AG09319 (cell line): ENCODE measurements around the gene METAP2.
"Not testable (repeated sequence)": the region's sequence is repeated elsewhere in the genome, so short reads cannot be mapped to it uniquely, and the experiment has no call there.

Experiments
- DNase-seq: peaks from one replicate; pipeline ENCODE4 v3.0.0-alpha.2; 2010; ENCODE audit warnings: low read depth; ENCODE audit errors: extremely low read depth
- CTCF ChIP-seq: IDR thresholded peaks from 2 replicates; pipeline ENCODE4 v1.5.1; 2011; ENCODE audit warnings: low read depth, mild to moderate bottlenecking, inconsistent platforms, low read length, moderate library complexity

The METAP2 gene

GRCh38 chr12:95439461-95440230 lies 34.3 kb upstream of the METAP2 start:
- TF ChIP-seq CTCF, result no peak
- no peak for DNase-seq

DNA sequence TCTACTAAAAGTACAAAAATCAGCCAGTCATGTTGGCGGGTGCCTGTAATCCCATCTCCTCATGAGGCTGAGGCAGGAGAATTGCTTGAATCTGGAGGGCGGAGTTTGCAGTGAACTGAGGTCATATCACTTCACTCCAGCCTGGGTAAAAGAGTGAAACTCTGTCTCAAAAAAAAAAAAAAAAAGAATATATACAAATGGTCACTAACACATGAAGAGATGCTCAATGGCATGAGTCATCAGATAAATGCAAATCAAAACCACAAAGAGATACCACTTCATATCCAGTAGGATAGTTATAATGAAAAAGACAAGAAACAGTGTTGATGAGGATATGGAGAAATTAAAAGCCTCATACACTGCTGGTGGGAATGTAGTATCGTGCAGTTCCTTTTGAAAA lies 33.6 kb upstream of the METAP2 start:
- DNase-seq, result no peak
- TF ChIP-seq CTCF, result no peak

- DNase-seq, result no peak
- TF ChIP-seq CTCF, result no peak
Observed at GRCh38 chr12:95443459-95443858, 30.5 kb upstream of the METAP2 start.

DNA sequence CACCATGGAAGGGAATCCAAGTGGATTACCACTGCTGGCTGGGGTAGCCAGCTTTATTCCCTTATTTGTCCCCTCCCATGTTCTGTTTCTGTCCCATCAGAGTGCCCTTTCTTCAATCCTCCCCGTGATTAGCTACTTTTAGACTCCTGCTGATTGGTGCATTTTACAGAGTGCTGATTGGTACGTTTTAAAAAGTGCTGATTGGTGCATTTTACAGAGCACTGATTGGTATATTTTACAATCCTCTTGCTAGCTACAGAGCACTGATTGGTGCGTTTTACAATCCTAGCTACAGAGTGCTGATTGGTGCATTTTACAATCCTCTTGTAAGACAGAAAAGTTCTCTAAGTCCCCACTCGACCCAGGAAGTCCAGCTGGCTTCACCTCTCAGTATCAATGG lies 28.9 kb upstream of the METAP2 start:
- not testable (repeated sequence) for DNase-seq

DNA sequence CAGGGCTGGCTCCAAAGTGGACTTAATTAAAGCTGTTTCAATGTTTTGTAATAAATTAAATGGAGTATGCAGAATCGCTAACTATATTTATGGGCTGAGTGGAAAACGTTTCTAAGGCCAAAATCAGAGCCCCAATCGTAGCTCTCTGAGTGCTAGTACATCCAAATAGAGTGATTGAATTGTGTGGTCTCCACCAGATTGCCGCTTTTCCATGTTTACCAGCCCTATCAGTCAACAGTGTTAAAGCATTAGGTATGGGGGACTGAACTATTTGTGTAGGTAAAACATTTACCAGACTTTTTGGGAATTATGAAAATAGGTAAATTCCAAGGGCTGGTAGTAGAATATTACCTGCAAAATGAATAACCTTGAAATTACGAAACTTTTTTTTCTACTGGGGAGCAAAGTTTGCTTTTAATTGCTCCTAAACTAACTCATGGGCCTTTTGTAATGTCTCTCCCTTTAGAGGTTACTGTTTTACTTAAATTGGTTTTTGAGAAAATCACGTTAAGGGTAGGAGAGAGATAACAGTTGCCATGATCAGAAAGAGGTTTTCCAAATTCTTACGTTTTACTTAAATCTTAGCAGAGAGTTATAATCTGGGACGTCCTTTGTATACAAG lies 28.0 kb upstream of the METAP2 start:
- no peak for DNase-seq

GRCh38 chr12:95446506-95446900 lies 27.4 kb upstream of the METAP2 start:
- DNase-seq, result no peak
- TF ChIP-seq CTCF, result no peak

More for the DNA sequence above, 28.0 kb upstream of the METAP2 start:
- TF ChIP-seq CTCF, result no peak

- DNase-seq, result not testable (repeated sequence)
Observed at GRCh38 chr12:95449656-95450055, 24.3 kb upstream of the METAP2 start.

- not testable (repeated sequence) for DNase-seq
Observed at GRCh38 chr12:95452501-95452900, 21.5 kb upstream of the METAP2 start.

GRCh38 chr12:95453881-95454280 lies 20.1 kb upstream of the METAP2 start:
- DNase-seq, result not testable (repeated sequence)

DNA sequence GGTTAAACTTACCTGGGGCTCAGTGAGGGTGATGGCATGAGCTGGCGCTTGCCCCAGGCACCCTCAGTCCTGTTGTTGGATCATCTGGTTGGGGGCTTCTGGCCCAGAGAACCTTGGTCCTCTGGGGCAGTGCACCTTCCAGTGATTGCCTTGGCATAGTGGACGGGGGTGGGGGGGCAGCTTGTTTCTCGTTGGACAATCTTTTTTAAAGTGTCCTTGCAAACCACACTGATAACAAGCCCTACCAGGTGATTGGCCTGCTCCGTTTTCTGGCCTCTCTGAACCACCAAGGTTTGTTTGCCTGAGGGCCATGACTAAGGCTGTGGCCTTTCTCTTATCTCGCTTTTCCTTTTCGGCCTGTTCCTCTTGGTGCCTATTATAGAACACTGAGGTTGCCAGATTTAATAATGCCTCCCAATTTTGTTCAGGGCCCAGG lies 19.2 kb upstream of the METAP2 start:
- DNase-seq, result not testable (repeated sequence)

- not testable (repeated sequence) for DNase-seq
Observed at GRCh38 chr12:95457605-95458004, 16.3 kb upstream of the METAP2 start.
